GM12891 (cell line): Measurements from ENCODE around the gene FERMT2.

Source experiments
- POLR2A ChIP-seq: IDR thresholded peaks from 2 replicates; pipeline ENCODE4 v1.6.1; 2011; ENCODE audit warnings: low read depth, low read length, control low read depth
- POLR2AphosphoS5 ChIP-seq: IDR thresholded peaks from 2 replicates; pipeline ENCODE4 v1.6.1; 2011; ENCODE audit warnings: low read depth, low read length, control low read depth
- TAF1 ChIP-seq: IDR thresholded peaks from 2 replicates; pipeline ENCODE4 v1.6.1; 2011; ENCODE audit warnings: low read depth, low read length, control low read depth

DNA sequence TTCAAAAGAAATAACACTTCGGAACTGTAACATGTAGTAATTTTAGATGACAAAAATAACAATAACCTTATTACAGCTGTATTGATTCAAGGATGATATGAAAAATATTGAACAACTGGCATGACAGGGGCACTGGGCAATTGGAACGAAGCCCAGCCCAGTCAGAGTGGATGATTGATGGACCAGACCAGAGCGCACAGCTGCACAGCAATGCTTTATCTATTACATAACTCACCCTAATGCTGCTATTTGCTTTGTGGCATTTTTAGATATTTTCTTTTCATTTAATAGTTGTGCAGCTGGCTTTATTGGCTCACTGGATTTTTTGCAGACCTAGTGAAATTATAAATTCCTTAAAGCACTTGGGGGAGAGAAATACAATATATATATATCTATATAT is 26.9 kb upstream of the FERMT2 start:
- no peak for TF ChIP-seq POLR2AphosphoS5
- no peak for TF ChIP-seq POLR2A
- no peak for TF ChIP-seq TAF1
